ENCODE results near the gene S100Z.

- no peak for TF ChIP-seq ELK1 (IDR thresholded peaks at IDR 0.05; ENCODE audit: low read depth, low read length)
- TF ChIP-seq POLR2AphosphoS2 (IDR thresholded peaks at IDR 0.05; ENCODE audit: low read depth, low read length), result no peak
- no peak for TF ChIP-seq YY1 (IDR thresholded peaks at IDR 0.05; ENCODE audit: low read depth, low read length)
- TF ChIP-seq SIN3A (IDR thresholded peaks at IDR 0.05; ENCODE audit: low read depth, low read length), result no peak
- TF ChIP-seq CTCF (IDR thresholded peaks at IDR 0.05 in 2 of 3, conservative IDR thresholded peaks at IDR 0.05 in 1 of 3; ENCODE audit: control insufficient read depth in 2 of 3, extremely low read depth in 1 of 3, insufficient read depth in 1 of 3, low read depth in 3 of 3, low read length in 3 of 3), result no peak
These were observed 104.6 kb downstream of the S100Z start for GRCh38 chr5:76954383-76954763.
